Liver (tissue), 9 donors: ENCODE measurements around the gene ANKRD6. TPM values are rescaled to one million over a fixed set of nuclear protein-coding genes. Genes with fewer than 3 reads are reported as not detected.

Experiments used
- DNase-seq: peaks from one replicate; pipeline ENCODE4 v3.0.0-alpha.2; 2017; ENCODE audit warnings: low spot score
- H3K27ac ChIP-seq, 2 donors: one replicate each; pipeline ENCODE4 v1.7.0; 2013; ENCODE audit warnings: inconsistent platforms in 2 of 2, low read length in 2 of 2, control low read depth in 1 of 2, low read depth in 1 of 2, mild to moderate bottlenecking in 1 of 2
- H3K27me3 ChIP-seq, 4 donors: one replicate each; pipeline versions ENCODE4 v1.6.1 to v1.7.0; 2013; ENCODE audit warnings: low read length in 3 of 4, inconsistent platforms in 1 of 4, mild to moderate bottlenecking in 1 of 4, moderate library complexity in 1 of 4; ENCODE audit not compliant: control insufficient read depth in 4 of 4, insufficient read depth in 4 of 4
- H3K36me3 ChIP-seq, 4 donors: one replicate each; pipeline versions ENCODE4 v1.6.1 to v1.7.0; 2013; ENCODE audit warnings: low read length in 3 of 4, mild to moderate bottlenecking in 3 of 4, low read depth in 1 of 4, moderate library complexity in 1 of 4; ENCODE audit not compliant: control insufficient read depth in 4 of 4, insufficient read depth in 3 of 4
- H3K4me1 ChIP-seq, 4 donors: one replicate each; pipeline versions ENCODE4 v1.6.1 to v1.7.0; 2013; ENCODE audit warnings: low read length in 3 of 4, mild to moderate bottlenecking in 3 of 4, moderate library complexity in 1 of 4; ENCODE audit not compliant: control insufficient read depth in 4 of 4, insufficient read depth in 4 of 4
- H3K4me3 ChIP-seq, 3 donors: one replicate each; pipeline versions ENCODE4 v1.6.1 to v1.7.0; 2013; ENCODE audit warnings: low read length in 3 of 3, control low read depth in 1 of 3, low read depth in 1 of 3, mild to moderate bottlenecking in 1 of 3
- H3K9ac ChIP-seq, 2 donors: one replicate each; pipeline ENCODE4 v1.7.0; 2013; ENCODE audit warnings: low read length in 2 of 2, mild to moderate bottlenecking in 2 of 2, moderate library complexity in 2 of 2, control low read depth in 1 of 2, low read depth in 1 of 2
- H3K9me3 ChIP-seq, 4 donors: one replicate each; pipeline versions ENCODE4 v1.6.1 to v1.7.0; 2013; ENCODE audit warnings: low read length in 3 of 4; ENCODE audit not compliant: control insufficient read depth in 4 of 4
- ATF3 ChIP-seq: IDR thresholded peaks from 2 replicates; pipeline ENCODE4 v1.6.1; 2016; ENCODE audit warnings: antibody characterized with exemption
- CTCF ChIP-seq: fragments of 150-350 bp; IDR thresholded peaks from 2 replicates; pipeline ENCODE4 v1.5.1; 2017; ENCODE audit warnings: improper control_type of control experiment, low read depth, low read length; ENCODE audit not compliant: missing input control
- EGR1 ChIP-seq, 2 donors: IDR thresholded peaks; 2 replicates each; pipeline ENCODE4 v1.6.1; 2016 to 2018; ENCODE audit warnings: antibody characterized with exemption in 2 of 2, low read depth in 2 of 2
- FOXA1 ChIP-seq: IDR thresholded peaks from 2 replicates; pipeline ENCODE4 v1.6.1; 2016; ENCODE audit warnings: antibody characterized with exemption
- FOXA2 ChIP-seq: IDR thresholded peaks from 2 replicates; pipeline ENCODE4 v1.6.1; 2016; ENCODE audit warnings: antibody characterized with exemption
- GABPA ChIP-seq, 2 donors: IDR thresholded peaks in 1 of 2; conservative IDR thresholded peaks in 1 of 2; 2 replicates each; pipeline ENCODE4 v1.6.1; 2016; ENCODE audit warnings: antibody characterized with exemption in 2 of 2, mild to moderate bottlenecking in 1 of 2, moderate library complexity in 1 of 2
- HNF4A ChIP-seq, 2 donors: conservative IDR thresholded peaks; 2 replicates each; pipeline ENCODE4 v1.6.1; 2016; ENCODE audit warnings: antibody characterized with exemption in 2 of 2, mild to moderate bottlenecking in 2 of 2
- HNF4G ChIP-seq: IDR thresholded peaks from 2 replicates; pipeline ENCODE4 v1.6.1; 2016; ENCODE audit warnings: antibody characterized with exemption
- JUND ChIP-seq, 2 donors: IDR thresholded peaks; 2 replicates each; pipeline ENCODE4 v1.6.1; 2016; ENCODE audit warnings: antibody characterized with exemption in 2 of 2
- MAX ChIP-seq: IDR thresholded peaks from 2 replicates; pipeline ENCODE4 v1.6.1; 2016; ENCODE audit warnings: antibody characterized with exemption
- NR2F2 ChIP-seq: IDR thresholded peaks from 2 replicates; pipeline ENCODE4 v1.6.1; 2016; ENCODE audit warnings: antibody characterized with exemption
- RAD21 ChIP-seq, 2 donors: IDR thresholded peaks; 2 replicates each; pipeline ENCODE4 v1.6.1; 2016; ENCODE audit warnings: antibody characterized with exemption in 2 of 2, mild to moderate bottlenecking in 2 of 2
- REST ChIP-seq: IDR thresholded peaks from 2 replicates; pipeline ENCODE4 v1.6.1; 2016; ENCODE audit warnings: antibody characterized with exemption, mild to moderate bottlenecking
- RXRA ChIP-seq, 2 donors: IDR thresholded peaks; 2 replicates each; pipeline ENCODE4 v1.6.1; 2017 to 2018; ENCODE audit warnings: antibody characterized with exemption in 2 of 2, mild to moderate bottlenecking in 1 of 2
- SP1 ChIP-seq: IDR thresholded peaks from 2 replicates; pipeline ENCODE4 v1.6.1; 2018; ENCODE audit warnings: antibody characterized with exemption, mild to moderate bottlenecking
- TAF1 ChIP-seq: conservative IDR thresholded peaks from 2 replicates; pipeline ENCODE4 v1.6.1; 2016; ENCODE audit warnings: antibody characterized with exemption, mild to moderate bottlenecking
- YY1 ChIP-seq: IDR thresholded peaks from 2 replicates; pipeline ENCODE4 v1.6.1; 2016; ENCODE audit warnings: antibody characterized with exemption, mild to moderate bottlenecking
- ZBTB33 ChIP-seq: IDR thresholded peaks from 2 replicates; pipeline ENCODE4 v1.6.1; 2016; ENCODE audit warnings: antibody characterized with exemption
- WGBS: extraction: QIAGEN DNeasy Blood & Tissue Kit; methylation state at CpG from one replicate; pipeline ENCODE4 v1.1.7; 2013; 5-methylcytosine and 5-hydroxymethylcytosine counted together
- polyA plus RNA-seq, 2 donors: library from polyadenylated mRNA; stranded (reverse) in 1 of 2; unstranded in 1 of 2; fragments of 200-250 nt in 1 of 2; fragments of >200 nt in 1 of 2; fragmentation: Nextera tagmentation in 1 of 2; extraction: Ambion mirVana in 1 of 2; gene quantifications; one replicate each; pipeline versions ENCODE4 v1.2.1 to v1.2.3, GENCODE V29; 2013 to 2015
- total RNA-seq, 2 donors: library from RNA; depleted of rRNA; stranded (reverse); fragments of >200 nt; gene quantifications; one replicate each; pipeline ENCODE4 v1.2.3, GENCODE V29; 2014
- donor health status: healthy.
- donor health status: healthy.
- donor health status: healthy.
- donor health status: healthy.
- donor health status: healthy.

The ANKRD6 gene
- total and polyA plus RNA-seq, 4 donors, result 2.9 to 9.2 (median 3.8) TPM

- WGBS, result 91% methylated on average over 3 of the region's 3 CpGs
- Histone ChIP-seq H3K4me1 (no peaks in the 10 kb centered on the region), H3K36me3 (no peaks in the 10 kb centered on the region), H3K27ac (no peak overlapping the region), H3K4me3 (no peak overlapping the region), H3K9me3 (no peaks in the 10 kb centered on the region), H3K9ac (no peak overlapping the region), H3K27me3 (no peaks in the 10 kb centered on the region)
- DNase-seq, result no peak
- TF ChIP-seq SP1 (no peak), CTCF (no peak), FOXA2 (no peak), TAF1 (no peak), ZBTB33 (no peak), EGR1 (IDR thresholded peaks at IDR 0.05; ENCODE audit: low read depth in 2 of 2) (no peak), HNF4G (no peak), RXRA (IDR thresholded peaks at IDR 0.05) (no peak), HNF4A (conservative IDR thresholded peaks at IDR 0.05) (no peak), NR2F2 (no peak), REST (no peak), ATF3 (no peak), YY1 (no peak), RAD21 (IDR thresholded peaks at IDR 0.05) (no peak), MAX (no peak), GABPA (IDR thresholded peaks at IDR 0.05 in 1 of 2, conservative IDR thresholded peaks at IDR 0.05 in 1 of 2) (no peak), JUND (IDR thresholded peaks at IDR 0.05) (no peak), FOXA1 (no peak)
Observed at GRCh38 chr6:89485320-89485719, 52.4 kb downstream of the ANKRD6 start.

- H3K9me3 ChIP-seq, result no peaks in the 10 kb centered on the region
- 60% methylated on average over 1 of the region's 1 CpG for WGBS
- TF ChIP-seq JUND (IDR thresholded peaks at IDR 0.05) (no peak), REST (no peak), HNF4A (conservative IDR thresholded peaks at IDR 0.05) (peak; percentile 57 to 60), FOXA2 (no peak), MAX (no peak), FOXA1 (no peak), NR2F2 (no peak), EGR1 (IDR thresholded peaks at IDR 0.05; ENCODE audit: low read depth in 2 of 2) (no peak), RXRA (IDR thresholded peaks at IDR 0.05) (peak in 1 of 2 donors; percentile 12), ATF3 (no peak), YY1 (no peak), SP1 (no peak), RAD21 (IDR thresholded peaks at IDR 0.05) (no peak)
- no peaks in the 10 kb centered on the region for H3K4me1 ChIP-seq
- no peak for DNase-seq
- H3K36me3 ChIP-seq, result no peaks in the 10 kb centered on the region
- H3K9ac ChIP-seq, result no peak overlapping the region
- H3K27me3 ChIP-seq, result no peaks in the 10 kb centered on the region
- H3K4me3 ChIP-seq, result no peak overlapping the region
- no peak overlapping the region for H3K27ac ChIP-seq
Observed at GRCh38 chr6:89487864-89488263, 54.9 kb downstream of the ANKRD6 start.
